Omental fat pad (tissue), 4 donors: ENCODE results near the gene TROAP. TPM values are rescaled to one million over a fixed set of nuclear protein-coding genes. Genes with fewer than 3 reads are reported as not detected.
A peak's percentile ranks its signal among the peaks of the same experiment; 100 is the strongest.

Experiments
- ATAC-seq: fragments of 150-250 bp; one replicate; pipeline ENCODE4 v1.9.1; 2016; ENCODE audit warnings: mild to moderate bottlenecking, moderate library complexity; ENCODE audit not compliant: low FRiP score
- DNase-seq: peaks from one replicate; pipeline ENCODE4 v3.0.0-alpha.2; 2019; ENCODE audit warnings: low spot score
- CTCF ChIP-seq, 3 donors: fragments of 450-650 bp; IDR thresholded peaks; one replicate each; pipeline ENCODE4 v1.5.1; 2016 to 2017; ENCODE audit warnings: antibody characterized with exemption in 3 of 3, mild to moderate bottlenecking in 3 of 3, moderate library complexity in 2 of 3
- total RNA-seq, 4 donors: library from RNA; depleted of rRNA; stranded (reverse); fragments of >200 nt; gene quantifications; one replicate each; pipeline ENCODE4 v1.1.0, GENCODE V29; 2016

The TROAP gene
- total RNA-seq, 4 donors from 2014 or later = 0.37 to 1.6 TPM; not detected in 2

GRCh38 chr12:49357103-49357678 lies 34.1 kb downstream of the TROAP start:
- no peak for DNase-seq
- peak; percentile 57 for ATAC-seq
- peak in 1 of 3 donors; percentile 11 for TF ChIP-seq CTCF (IDR thresholded peaks at IDR 0.05)

GRCh38 chr12:49358483-49359141 lies 35.6 kb downstream of the TROAP start:
- no peak for DNase-seq
- TF ChIP-seq CTCF (IDR thresholded peaks at IDR 0.05) = peak in 1 of 3 donors; percentile 36
- ATAC-seq = no peak

- no peak for TF ChIP-seq CTCF (IDR thresholded peaks at IDR 0.05)
- no peak for DNase-seq
- ATAC-seq = no peak
These were observed 36.6 kb downstream of the TROAP start for GRCh38 chr12:49359671-49360070.

GRCh38 chr12:49362077-49362476 lies 39.0 kb downstream of the TROAP start:
- DNase-seq (no peak), ATAC-seq (no peak)
- no peak for TF ChIP-seq CTCF (IDR thresholded peaks at IDR 0.05)

GRCh38 chr12:49364989-49365388 lies 41.9 kb downstream of the TROAP start:
- DNase-seq (no peak), ATAC-seq (no peak)
- no peak for TF ChIP-seq CTCF (IDR thresholded peaks at IDR 0.05)

- TF ChIP-seq CTCF (IDR thresholded peaks at IDR 0.05) = no peak
- no peak for DNase-seq
These were observed 42.5 kb downstream of the TROAP start for GRCh38 chr12:49365542-49365941.

GRCh38 chr12:49366096-49366651 lies 43.1 kb downstream of the TROAP start:
- TF ChIP-seq CTCF (IDR thresholded peaks at IDR 0.05) = no peak
- ATAC-seq = peak; percentile 19
- DNase-seq = no peak

More at GRCh38 chr12:49365542-49365941, 42.5 kb downstream of the TROAP start:
- ATAC-seq = no peak
